Measurements from ENCODE around the gene PTPRN2. TPM values are rescaled to one million over a fixed set of nuclear protein-coding genes. Genes with fewer than 3 reads are reported as not detected.
A peak's percentile ranks its signal among the peaks of the same experiment; 100 is the strongest.
"Not testable (repeated sequence)": the region's sequence is repeated elsewhere in the genome, so short reads cannot be mapped to it uniquely, and the experiment has no call there.

Gene PTPRN2
- total RNA-seq, 2 donors from 2014 or later = 0.72 to 0.79 TPM

DNA sequence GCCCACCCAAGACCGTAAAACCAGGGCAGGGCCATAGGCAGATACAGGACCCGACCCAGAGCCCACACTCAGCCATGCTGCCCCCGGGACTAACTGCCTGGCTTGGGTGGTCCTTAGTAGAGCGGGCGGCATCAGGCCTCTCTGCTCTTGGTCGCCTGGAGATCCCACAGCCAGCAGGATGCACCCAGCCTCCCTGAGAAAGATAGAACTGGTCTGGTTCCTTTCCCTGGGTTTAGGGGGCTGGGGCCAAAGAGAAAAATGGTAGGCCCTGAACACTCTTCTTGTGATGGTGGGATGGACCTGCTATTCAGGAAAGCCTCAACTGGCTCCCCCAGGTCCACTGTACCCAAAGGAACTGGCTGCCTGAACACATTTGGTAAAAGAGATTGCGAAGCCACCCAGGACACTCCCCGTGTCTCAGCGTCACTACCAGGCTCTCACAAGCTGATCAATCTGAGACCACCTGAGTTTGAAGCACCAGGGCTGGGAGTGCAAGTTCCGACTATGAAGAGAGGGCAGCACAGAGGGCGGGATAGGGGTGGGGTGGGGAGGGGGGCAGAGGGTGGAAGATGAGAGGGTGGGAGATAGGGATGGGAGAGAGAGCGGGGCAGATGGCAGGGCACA lies 659.3 kb downstream of the PTPRN2 start:
- H3K27me3 Mint-ChIP-seq (ENCODE audit: low read depth) = no peaks in the 10 kb centered on the region
- H3K4me1 Mint-ChIP-seq (ENCODE audit: low read depth) = peaks cover 11% of the 10 kb centered on the region
- H3K4me3 Mint-ChIP-seq = no peak overlapping the region
- H3K36me3 Mint-ChIP-seq (ENCODE audit: insufficient read depth in 2 of 2) = peaks cover 12% of the 10 kb centered on the region in 2 donors
- H3K27ac Mint-ChIP-seq = no peak overlapping the region
- DNase-seq = no peak
- peaks cover 11% of the 10 kb centered on the region in 2 donors for H3K9me3 Mint-ChIP-seq
- no peak for ATAC-seq (replicated peaks in 1 of 2)

DNA sequence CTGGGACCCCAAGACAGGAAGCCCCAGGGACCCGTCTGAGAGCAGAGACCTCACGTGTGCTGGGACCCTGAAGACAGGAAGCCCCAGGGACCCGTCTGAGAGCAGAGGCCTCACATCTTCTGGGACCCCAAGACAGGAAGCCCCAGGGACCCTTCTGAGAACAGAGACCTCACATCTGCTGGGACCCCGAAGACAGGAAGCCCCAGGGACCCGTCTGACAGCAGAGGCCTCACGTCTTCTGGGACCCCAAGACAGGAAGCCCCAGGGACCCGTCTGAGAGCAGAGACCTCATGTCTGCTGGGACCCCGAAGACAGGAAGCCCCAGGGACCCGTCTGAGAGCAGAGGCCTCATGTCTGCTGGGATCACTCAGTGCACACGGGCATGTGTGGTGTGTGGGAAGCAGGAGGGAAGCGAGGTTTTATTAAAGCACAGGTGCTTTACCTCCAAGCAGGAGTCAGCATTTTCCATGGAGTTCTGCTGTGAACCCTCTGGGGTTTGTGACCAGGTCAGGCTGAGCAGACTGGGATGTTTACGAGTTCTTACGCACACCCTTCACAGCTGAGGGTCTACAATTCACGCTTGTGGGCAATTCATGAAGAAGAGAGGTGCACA lies 660.2 kb downstream of the PTPRN2 start:
- DNase-seq (no peak), ATAC-seq (replicated peaks in 1 of 2) (no peak)
- Mint-ChIP-seq H3K27ac (no peak overlapping the region), H3K27me3 (ENCODE audit: low read depth) (no peaks in the 10 kb centered on the region), H3K36me3 (ENCODE audit: insufficient read depth in 2 of 2) (peaks cover 3 to 7% of the 10 kb centered on the region in 2 donors), H3K4me3 (no peak overlapping the region), H3K4me1 (ENCODE audit: low read depth) (peaks cover 11% of the 10 kb centered on the region), H3K9me3 (peaks cover 4 to 6% of the 10 kb centered on the region in 2 donors)

DNA sequence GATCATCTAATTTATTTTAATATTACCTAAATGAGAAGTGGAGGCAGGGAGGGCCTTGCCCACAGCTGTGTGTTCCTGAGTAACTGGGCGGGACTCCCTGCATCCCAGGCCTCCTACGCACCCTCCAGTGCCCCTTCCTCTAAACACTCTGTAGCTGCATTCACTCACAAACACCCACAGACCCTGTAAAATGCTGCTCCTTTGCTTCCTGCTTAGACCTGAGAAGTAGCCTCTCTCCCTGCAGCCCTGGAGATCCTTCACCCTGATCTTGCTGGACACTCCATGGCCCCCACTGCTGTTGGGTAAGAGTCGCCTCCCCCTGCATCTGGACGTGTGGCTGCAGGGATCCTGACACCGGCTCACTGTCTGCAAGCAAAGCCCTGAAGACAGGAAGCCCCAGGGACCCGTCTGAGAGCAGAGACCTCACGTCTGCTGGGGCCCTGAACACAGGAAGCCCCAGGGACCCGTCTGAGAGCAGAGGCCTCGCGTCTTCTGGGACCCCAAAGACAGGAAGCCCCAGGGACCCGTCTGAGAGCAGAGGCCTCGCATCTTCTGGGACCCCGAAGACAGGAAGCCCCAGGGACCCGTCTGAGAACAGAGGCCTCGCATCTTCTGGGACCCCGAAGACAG lies 661.0 kb downstream of the PTPRN2 start:
- peaks cover 0 to 3% of the 10 kb centered on the region in 2 donors for H3K9me3 Mint-ChIP-seq

DNA sequence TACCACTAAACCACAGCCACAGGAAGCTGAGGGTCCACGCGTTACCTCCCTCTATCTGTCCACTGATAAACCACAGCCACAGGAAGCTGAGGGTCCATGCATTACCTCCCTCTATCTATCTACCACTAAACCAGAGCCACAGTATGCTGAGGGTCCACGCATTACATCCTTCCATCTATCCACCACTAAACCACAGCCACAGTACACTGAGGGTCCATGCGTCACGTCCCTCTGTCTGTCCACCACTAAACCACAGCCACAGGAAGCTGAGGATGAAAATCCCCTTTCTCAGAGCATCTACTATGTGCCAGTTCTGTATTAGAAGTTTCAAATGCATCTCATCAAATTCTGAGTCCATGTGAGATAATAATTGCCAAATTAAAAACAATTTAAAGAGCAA lies 661.5 kb downstream of the PTPRN2 start:
- no peak overlapping the region for H3K27ac Mint-ChIP-seq
- H3K27me3 Mint-ChIP-seq (ENCODE audit: low read depth) = no peaks in the 10 kb centered on the region
- H3K36me3 Mint-ChIP-seq (ENCODE audit: insufficient read depth in 2 of 2) = peaks cover 0 to 2% of the 10 kb centered on the region in 2 donors
- peak; percentile 25 to 47 for ATAC-seq (replicated peaks in 1 of 2)
- H3K9me3 Mint-ChIP-seq = peaks cover 0 to 3% of the 10 kb centered on the region in 2 donors
- peak in 1 of 2 donors; percentile 16 for DNase-seq
- no peak overlapping the region for H3K4me3 Mint-ChIP-seq
- peaks cover 11% of the 10 kb centered on the region for H3K4me1 Mint-ChIP-seq (ENCODE audit: low read depth)

More for the DNA sequence above, 661.0 kb downstream of the PTPRN2 start:
- no peak overlapping the region for H3K27ac Mint-ChIP-seq
- H3K27me3 Mint-ChIP-seq (ENCODE audit: low read depth) = no peaks in the 10 kb centered on the region
- H3K4me3 Mint-ChIP-seq = no peak overlapping the region
- H3K4me1 Mint-ChIP-seq (ENCODE audit: low read depth) = peaks cover 11% of the 10 kb centered on the region
- DNase-seq (no peak), ATAC-seq (replicated peaks in 1 of 2) (no peak)
- H3K36me3 Mint-ChIP-seq (ENCODE audit: insufficient read depth in 2 of 2) = peaks cover 0 to 2% of the 10 kb centered on the region in 2 donors

DNA sequence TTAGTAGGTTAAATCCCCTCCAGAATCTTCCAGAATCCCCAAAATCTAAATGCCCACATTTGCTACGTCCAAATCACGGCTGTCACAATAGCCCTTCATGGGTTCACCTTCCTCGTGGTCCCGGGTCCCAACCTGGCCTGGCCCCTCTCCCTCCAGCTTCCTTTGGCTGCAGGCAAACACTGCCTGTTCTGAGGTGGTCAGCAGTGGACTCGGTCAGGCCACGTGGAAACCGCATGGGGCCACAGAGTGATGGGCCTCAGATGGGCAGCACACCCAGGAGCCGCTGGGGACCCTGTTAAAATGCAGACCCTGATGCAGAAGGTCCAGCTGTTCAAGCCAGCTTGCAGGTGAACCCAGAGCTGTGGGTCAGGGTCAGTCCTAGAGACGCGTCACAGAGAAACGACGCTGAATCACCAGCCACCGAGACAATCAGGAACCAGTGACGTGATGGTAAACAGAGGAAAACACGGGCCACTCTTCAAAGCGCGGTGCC lies 662.2 kb downstream of the PTPRN2 start:
- DNase-seq = no peak
- H3K27me3 Mint-ChIP-seq (ENCODE audit: low read depth) = no peaks in the 10 kb centered on the region
- H3K36me3 Mint-ChIP-seq (ENCODE audit: insufficient read depth in 2 of 2) = no peaks in the 10 kb centered on the region
- H3K4me1 Mint-ChIP-seq (ENCODE audit: low read depth) = peaks cover 11% of the 10 kb centered on the region
- H3K4me3 Mint-ChIP-seq = no peak overlapping the region
- peaks cover 0 to 3% of the 10 kb centered on the region in 2 donors for H3K9me3 Mint-ChIP-seq
- ATAC-seq (replicated peaks in 1 of 2) = no peak
- no peak overlapping the region for H3K27ac Mint-ChIP-seq

DNA sequence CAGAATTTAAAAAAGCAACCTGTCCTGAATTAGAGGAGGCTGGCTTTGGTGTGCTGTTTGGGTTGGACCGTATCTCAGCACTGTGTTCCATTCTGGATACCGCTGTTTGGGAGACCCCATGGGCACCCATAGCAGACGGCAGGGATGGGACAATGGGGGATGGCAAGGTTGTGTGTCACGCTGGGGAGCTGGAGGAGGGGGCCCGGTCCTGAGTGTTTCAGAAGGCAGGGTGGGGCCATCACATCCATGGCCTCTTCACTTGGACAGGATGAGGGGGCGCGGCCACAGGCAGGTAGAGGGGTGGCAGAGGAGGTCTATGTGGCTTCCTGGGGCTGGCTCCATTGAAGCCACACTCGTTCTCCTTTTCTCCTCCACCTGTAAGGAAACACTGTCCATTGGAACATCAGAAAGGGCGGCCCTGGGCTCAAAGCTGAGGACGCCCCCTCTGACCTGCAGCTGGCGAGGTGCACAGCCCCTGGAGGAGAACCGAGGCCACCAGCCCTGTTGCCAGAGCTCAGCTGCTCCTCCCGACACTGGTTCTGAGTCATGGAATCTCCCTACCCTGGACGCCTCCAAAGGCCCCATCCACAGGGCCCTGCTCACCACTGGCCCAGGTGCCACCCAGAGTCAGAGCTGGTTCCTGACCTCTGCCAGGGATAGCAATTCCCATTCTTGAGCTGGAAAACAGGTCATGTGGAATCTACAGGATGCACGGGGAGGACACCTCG lies 663.6 kb downstream of the PTPRN2 start:
- H3K27me3 Mint-ChIP-seq (ENCODE audit: low read depth) = no peaks in the 10 kb centered on the region
- no peaks in the 10 kb centered on the region for H3K36me3 Mint-ChIP-seq (ENCODE audit: insufficient read depth in 2 of 2)
- no peak overlapping the region for H3K4me3 Mint-ChIP-seq
- H3K9me3 Mint-ChIP-seq = peaks cover 0 to 3% of the 10 kb centered on the region in 2 donors
- no peak for DNase-seq
- H3K4me1 Mint-ChIP-seq (ENCODE audit: low read depth) = peaks cover 11% of the 10 kb centered on the region
- H3K27ac Mint-ChIP-seq = no peak overlapping the region
- no peak for ATAC-seq (replicated peaks in 1 of 2)

DNA sequence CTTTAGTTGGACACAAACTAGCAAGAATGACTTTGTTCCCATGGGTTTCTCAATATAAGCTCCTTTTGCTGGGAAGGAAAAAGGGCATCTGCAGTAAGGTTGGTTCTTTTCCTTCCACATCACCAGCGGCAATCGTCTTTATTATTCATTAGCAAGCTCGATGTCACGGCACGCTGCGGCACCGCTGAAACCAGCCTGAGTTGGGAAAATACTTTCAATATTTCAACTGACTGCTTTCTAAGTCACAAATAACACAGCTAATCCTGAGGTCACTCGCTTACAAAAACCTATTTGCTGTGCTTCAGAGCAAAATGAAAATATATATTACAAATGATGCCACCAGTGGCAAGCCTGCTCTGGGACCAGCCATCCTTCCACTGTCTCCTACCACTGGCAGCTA lies 665.0 kb downstream of the PTPRN2 start:
- no peak overlapping the region for H3K27ac Mint-ChIP-seq
- no peaks in the 10 kb centered on the region for H3K27me3 Mint-ChIP-seq (ENCODE audit: low read depth)
- DNase-seq = no peak
- H3K4me1 Mint-ChIP-seq (ENCODE audit: low read depth) = peaks cover 11% of the 10 kb centered on the region
- peaks cover 0 to 3% of the 10 kb centered on the region in 2 donors for H3K9me3 Mint-ChIP-seq
- ATAC-seq (replicated peaks in 1 of 2) = no peak
- no peaks in the 10 kb centered on the region for H3K36me3 Mint-ChIP-seq (ENCODE audit: insufficient read depth in 2 of 2)
- H3K4me3 Mint-ChIP-seq = no peak overlapping the region

DNA sequence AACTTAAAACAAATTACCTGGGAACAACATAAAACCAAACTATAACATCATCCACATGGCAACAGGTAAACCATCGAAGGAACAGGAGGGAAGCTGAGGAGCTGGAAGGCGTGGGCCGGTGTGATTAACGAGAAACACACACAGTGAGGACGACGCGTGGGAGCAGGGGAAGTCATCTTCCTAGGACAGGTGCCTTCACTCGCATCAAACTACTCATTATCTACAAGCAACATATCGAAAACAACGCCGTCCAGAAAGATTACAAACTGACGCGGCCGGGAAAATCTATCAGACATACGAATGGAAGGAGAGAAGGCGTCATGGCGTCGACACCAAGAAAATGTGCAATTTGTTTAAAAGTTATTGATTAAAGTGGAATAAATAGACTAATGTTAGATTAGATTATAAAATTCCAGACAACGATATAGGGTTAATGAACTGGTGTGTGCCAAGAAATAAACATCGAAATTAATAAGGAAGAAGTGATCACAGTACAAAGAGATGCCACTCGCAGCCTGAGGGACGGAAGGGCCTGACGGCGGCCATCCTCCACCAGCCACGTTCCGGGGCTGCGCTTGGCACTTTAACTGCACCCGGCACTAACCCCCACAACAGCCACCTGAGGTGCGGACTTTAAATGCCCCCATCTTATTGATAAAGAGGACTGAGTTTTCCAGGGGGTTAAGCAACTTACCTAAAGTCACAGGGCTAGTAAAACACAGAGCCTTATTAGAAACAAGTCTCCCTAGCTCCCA lies 669.1 kb downstream of the PTPRN2 start:
- H3K27me3 Mint-ChIP-seq (ENCODE audit: low read depth) = no peaks in the 10 kb centered on the region
- peaks cover 2 to 5% of the 10 kb centered on the region in 2 donors for H3K9me3 Mint-ChIP-seq
- DNase-seq (no peak), ATAC-seq (replicated peaks in 1 of 2) (no peak)
- no peak overlapping the region for H3K4me3 Mint-ChIP-seq
- H3K4me1 Mint-ChIP-seq (ENCODE audit: low read depth) = no peaks in the 10 kb centered on the region
- H3K27ac Mint-ChIP-seq = no peak overlapping the region
- no peaks in the 10 kb centered on the region for H3K36me3 Mint-ChIP-seq (ENCODE audit: insufficient read depth in 2 of 2)

DNA sequence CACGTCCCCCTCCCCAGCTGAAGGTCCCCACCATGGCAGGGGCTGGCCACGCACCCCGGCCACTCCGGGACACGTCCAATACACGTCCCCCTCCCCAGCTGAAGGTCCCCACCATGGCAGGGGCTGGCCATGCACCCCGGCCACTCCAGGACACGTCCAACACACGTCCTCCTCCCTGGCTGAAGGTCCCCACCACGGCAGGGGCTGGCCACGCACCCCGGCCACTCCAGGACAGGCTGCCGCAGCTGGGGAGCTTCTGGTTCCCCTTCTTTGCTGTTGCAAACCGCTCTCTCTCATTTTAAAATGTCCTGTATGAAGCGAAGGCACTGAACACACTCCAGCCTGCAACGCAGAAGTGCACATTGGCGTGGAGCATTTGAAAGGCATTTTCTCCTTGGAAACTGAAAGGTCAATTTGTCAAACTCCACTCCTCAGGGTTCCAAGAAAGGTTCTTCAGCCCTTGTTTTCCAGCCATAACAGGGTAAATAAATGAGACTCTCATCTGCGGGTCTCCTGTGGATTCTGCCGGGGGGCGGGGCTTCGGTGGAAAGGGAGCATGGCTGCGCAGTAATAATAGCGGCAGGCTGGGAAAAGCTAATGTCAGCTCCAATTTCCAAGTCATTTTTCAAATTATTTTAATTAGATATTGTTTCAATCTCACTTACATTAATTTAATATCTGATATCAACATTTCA lies 670.5 kb downstream of the PTPRN2 start:
- no peak overlapping the region for H3K27ac Mint-ChIP-seq
- no peak for ATAC-seq (replicated peaks in 1 of 2)
- no peak overlapping the region for H3K4me3 Mint-ChIP-seq
- DNase-seq = no peak
- no peaks in the 10 kb centered on the region for H3K27me3 Mint-ChIP-seq (ENCODE audit: low read depth)
- H3K4me1 Mint-ChIP-seq (ENCODE audit: low read depth) = no peaks in the 10 kb centered on the region
- peaks cover 4 to 9% of the 10 kb centered on the region in 2 donors for H3K9me3 Mint-ChIP-seq
- no peaks in the 10 kb centered on the region for H3K36me3 Mint-ChIP-seq (ENCODE audit: insufficient read depth in 2 of 2)

DNA sequence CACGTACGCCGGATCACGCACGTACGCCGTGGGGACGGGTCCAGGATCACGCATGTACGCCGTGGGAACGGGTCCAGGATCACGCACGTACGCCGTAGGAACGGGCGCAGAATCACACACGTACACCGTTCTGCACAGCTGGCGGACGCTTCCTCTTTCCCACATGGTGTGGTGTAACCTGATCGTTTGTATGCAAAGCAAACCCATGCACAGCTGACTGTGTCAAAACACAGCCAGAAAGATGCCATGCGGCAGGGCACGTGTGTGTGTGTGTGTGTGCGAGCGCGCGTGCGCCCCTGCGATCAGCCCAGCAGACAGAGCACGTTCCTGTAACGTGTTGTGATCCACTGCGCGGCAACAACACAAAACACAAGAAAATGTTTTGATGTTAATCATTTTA lies 677.2 kb downstream of the PTPRN2 start:
- H3K9me3 Mint-ChIP-seq = peaks cover 4 to 12% of the 10 kb centered on the region in 2 donors
- H3K27ac Mint-ChIP-seq = no peak overlapping the region
- no peaks in the 10 kb centered on the region for H3K27me3 Mint-ChIP-seq (ENCODE audit: low read depth)
- ATAC-seq (replicated peaks in 1 of 2) (no peak), DNase-seq (no peak)
- no peak overlapping the region for H3K4me3 Mint-ChIP-seq
- H3K4me1 Mint-ChIP-seq (ENCODE audit: low read depth) = no peaks in the 10 kb centered on the region
- H3K36me3 Mint-ChIP-seq (ENCODE audit: insufficient read depth in 2 of 2) = no peaks in the 10 kb centered on the region

DNA sequence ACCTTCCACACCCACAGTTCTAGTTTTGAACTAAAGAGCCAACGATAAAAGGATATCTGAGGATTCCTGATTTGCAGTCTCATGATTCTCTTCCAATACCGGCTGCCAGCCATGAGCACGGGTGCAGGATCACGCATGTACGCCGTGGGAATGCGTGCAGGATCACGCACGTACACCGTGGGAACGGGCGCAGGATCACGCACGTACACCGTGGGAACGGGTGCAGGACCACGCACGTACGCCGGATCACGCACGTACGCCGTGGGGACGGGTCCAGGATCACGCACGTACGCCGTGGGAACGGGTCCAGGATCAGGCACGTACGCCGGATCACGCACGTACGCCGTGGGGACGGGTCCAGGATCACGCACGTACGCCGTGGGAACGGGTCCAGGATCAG lies 677.6 kb downstream of the PTPRN2 start:
- not testable (repeated sequence) for H3K4me3 Mint-ChIP-seq; H3K27me3 Mint-ChIP-seq (ENCODE audit: low read depth); H3K27ac Mint-ChIP-seq; H3K9me3 Mint-ChIP-seq; H3K36me3 Mint-ChIP-seq (ENCODE audit: insufficient read depth in 2 of 2); DNase-seq; H3K4me1 Mint-ChIP-seq (ENCODE audit: low read depth); ATAC-seq (replicated peaks in 1 of 2)

DNA sequence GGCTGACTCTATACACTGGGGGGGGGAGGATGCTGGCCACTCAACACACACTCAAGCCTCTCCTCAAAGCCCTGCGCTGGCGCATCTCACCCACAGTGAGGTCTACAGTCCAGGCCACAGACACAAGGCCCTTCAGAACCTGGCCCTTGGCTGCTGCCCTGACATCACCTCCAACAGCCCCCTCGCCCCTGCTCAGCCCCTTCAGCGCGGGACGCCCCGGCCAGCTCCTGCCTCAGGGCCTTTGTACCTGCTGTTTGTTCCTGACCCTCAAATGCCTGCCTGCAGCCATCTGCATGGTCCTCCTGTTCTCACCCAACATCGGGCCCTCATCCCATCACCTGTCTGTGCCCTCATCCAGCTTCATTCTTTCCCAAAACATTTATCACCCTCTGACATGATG lies 678.3 kb downstream of the PTPRN2 start:
- ATAC-seq (replicated peaks in 1 of 2) (no peak), DNase-seq (no peak)
- Mint-ChIP-seq H3K27ac (no peak overlapping the region), H3K27me3 (ENCODE audit: low read depth) (no peaks in the 10 kb centered on the region), H3K4me1 (ENCODE audit: low read depth) (no peaks in the 10 kb centered on the region), H3K9me3 (peaks cover 4 to 9% of the 10 kb centered on the region in 2 donors), H3K36me3 (ENCODE audit: insufficient read depth in 2 of 2) (no peaks in the 10 kb centered on the region), H3K4me3 (no peak overlapping the region)
